ENCODE measurements around the gene OR6N2. TPM values are rescaled to one million over a fixed set of nuclear protein-coding genes. Genes with fewer than 3 reads are reported as not detected.

Gene OR6N2
- total and polyA plus RNA-seq, 2 experiments from 2014 or later = not detected

- ATAC-seq = no peak
Observed at GRCh38 chr1:158799689-158800088, 18.7 kb upstream of the OR6N2 start.

More at GRCh38 chr1:158799689-158800088, 18.7 kb upstream of the OR6N2 start:
- Histone ChIP-seq H3K27me3 (ENCODE audit: insufficient read depth) (no peaks in the 10 kb centered on the region), H4K20me1 (replicated peaks; ENCODE audit: insufficient read depth) (no peaks in the 10 kb centered on the region), H3K4me3 (no peak overlapping the region), H3K79me2 (replicated peaks; ENCODE audit: insufficient read depth) (no peaks in the 10 kb centered on the region), H3K9me2 (ENCODE audit: insufficient read depth) (no peaks in the 10 kb centered on the region), H3K4me2 (no peak overlapping the region), H2AFZ (no peak overlapping the region), H3K36me3 (ENCODE audit: insufficient read depth) (no peaks in the 10 kb centered on the region), H3K4me1 (ENCODE audit: insufficient read depth) (no peaks in the 10 kb centered on the region), H3K27ac (ENCODE audit: low read depth) (no peak overlapping the region), H3F3A (replicated peaks; ENCODE audit: low read depth) (no peaks in the 10 kb centered on the region)
- H3K4me1 Mint-ChIP-seq = no peaks in the 10 kb centered on the region
- TF ChIP-seq CTCF (conservative IDR thresholded peaks at IDR 0.05; ENCODE audit: low read depth in 2 of 2) = no peak
- TF ChIP-seq POLR2AphosphoS5 (IDR thresholded peaks at IDR 0.05; ENCODE audit: low read depth) = no peak
- TF ChIP-seq STAT1 (IDR thresholded peaks at IDR 0.05; ENCODE audit: unreplicated experiment) = no peak
- TF ChIP-seq JUNB (IDR thresholded peaks at IDR 0.05; ENCODE audit: unreplicated experiment) = no peak
- TF ChIP-seq ZNF114 (CRISPR knock-in tag; IDR thresholded peaks at IDR 0.05) = no peak
- TF ChIP-seq EZH2phosphoT487 (IDR thresholded peaks at IDR 0.05; ENCODE audit: unreplicated experiment) = no peak
- TF ChIP-seq EZH2 (IDR thresholded peaks at IDR 0.05; ENCODE audit: low read depth, unreplicated experiment) = no peak
- TF ChIP-seq ETS1 (IDR thresholded peaks at IDR 0.05) = no peak
- no peak for TF ChIP-seq ZNF331 (CRISPR knock-in tag; IDR thresholded peaks at IDR 0.05; ENCODE audit: low read depth)
- no peak for TF ChIP-seq NANOG (IDR thresholded peaks at IDR 0.05; ENCODE audit: borderline replicate concordance)
- no peak for TF ChIP-seq ZNF462 (CRISPR knock-in tag; IDR thresholded peaks at IDR 0.05)
- no peak for TF ChIP-seq CREB1 (CRISPR knock-in tag; IDR thresholded peaks at IDR 0.05; ENCODE audit: low read depth)
- TF ChIP-seq REST (IDR thresholded peaks at IDR 0.05; ENCODE audit: unreplicated experiment) = no peak
- no peaks in the 10 kb centered on the region for H3K36me3 Mint-ChIP-seq (ENCODE audit: low read depth)
- H3K4me3 Mint-ChIP-seq = no peak overlapping the region
- no peak overlapping the region for H3K27ac Mint-ChIP-seq
- no peak for DNase-seq (ENCODE audit: low spot score)
- H3K9me3 Mint-ChIP-seq = no peaks in the 10 kb centered on the region
- H3K27me3 Mint-ChIP-seq (ENCODE audit: insufficient read depth, low read depth, poor library complexity) = peaks cover 2% of the 10 kb centered on the region
